ENCODE measurements around the gene NDUFC1.

NDUFC1 gene

DNA sequence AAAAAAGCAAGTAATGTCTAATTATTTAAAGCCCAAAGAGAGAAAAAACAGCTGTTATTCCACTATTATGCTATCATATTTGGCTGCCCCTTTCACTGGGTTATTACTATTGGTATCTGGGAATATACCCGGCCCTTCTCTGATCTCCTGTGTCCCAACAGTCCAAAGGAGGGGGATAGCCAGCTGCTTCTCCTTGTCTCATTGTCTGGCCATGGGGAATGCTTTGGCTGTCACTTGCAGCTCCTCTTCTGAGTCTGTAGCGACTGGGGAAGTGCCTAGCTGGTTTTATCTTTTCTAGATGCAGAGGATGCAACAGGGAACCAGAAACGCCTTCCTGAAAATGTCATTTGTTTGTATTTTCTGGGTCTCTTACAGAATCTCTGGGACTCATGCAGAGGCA, 56.1 kb downstream of the NDUFC1 start:
- no peak for DNase-seq

GRCh38 chr4:139245590-139245989, 56.7 kb downstream of the NDUFC1 start:
- no peak for DNase-seq

DNA sequence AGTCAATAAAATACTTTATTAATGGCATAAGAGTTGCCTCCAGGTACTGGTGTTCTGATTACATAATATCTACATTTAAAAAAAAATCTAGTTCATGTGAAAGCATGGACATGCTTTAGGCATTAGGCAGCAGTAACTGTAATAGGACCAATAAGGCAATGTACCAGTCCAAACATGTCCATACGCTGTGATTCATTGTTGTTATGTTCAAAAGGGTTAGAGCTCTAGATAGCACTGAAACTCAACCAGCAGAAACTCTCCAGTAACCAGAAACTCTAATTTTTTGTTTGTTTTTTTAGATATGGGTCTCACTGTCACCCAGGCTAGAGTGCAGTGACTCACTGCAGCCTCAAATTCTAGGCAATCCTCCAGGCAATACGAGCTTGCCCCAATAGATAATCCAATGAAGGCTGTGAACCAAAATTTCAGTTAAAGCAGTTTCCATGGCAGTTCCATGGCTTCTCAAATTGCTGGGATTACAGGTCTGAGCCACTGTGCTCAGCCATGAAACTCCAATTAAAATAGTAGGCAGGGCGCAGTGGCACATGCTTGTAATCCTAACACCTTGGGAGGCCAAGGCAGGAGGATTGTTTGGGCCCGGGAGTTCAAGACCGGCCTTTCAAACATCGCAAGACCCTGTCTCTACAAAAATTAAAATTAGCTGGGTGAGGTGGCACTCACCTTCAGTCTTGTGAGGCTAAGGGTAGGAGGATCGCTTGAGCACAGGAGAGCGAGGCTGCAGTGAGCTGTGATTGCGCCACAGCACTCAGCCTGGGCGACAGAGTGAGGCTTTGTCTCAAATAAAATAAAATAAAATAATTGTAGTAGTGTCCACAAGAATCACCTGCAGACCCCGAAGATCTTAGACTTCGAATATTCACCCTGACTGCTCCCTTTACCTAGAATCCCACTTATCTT, 58.6 kb downstream of the NDUFC1 start:
- no peak for DNase-seq

GRCh38 chr4:139242511-139243051, 59.7 kb downstream of the NDUFC1 start:
- DNase-seq, result no peak

DNA sequence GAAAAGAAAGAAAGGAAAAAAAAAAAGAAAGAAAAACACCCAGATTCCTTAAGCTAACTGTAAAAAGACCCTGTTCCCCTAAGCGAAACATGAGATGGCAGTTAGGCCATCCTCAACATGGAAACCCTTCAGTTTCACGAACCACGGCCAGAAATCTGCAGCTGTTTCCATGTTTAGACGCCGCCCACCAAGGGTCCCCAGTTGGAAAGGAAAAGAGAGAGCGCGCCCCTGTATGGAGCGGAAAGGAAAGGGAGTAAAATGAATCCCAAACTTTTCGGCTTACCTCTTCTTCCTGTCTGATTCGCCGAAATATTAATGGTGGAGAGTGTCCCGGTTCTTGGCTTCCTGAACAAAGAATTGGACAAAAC, 60.5 kb downstream of the NDUFC1 start:
- DNase-seq, result no peak

- DNase-seq, result no peak
These were observed 61.0 kb downstream of the NDUFC1 start for GRCh38 chr4:139241086-139241783.

Measured in activated T-cell treated with anti-CD3 and anti-CD28 coated beads, Interleukin-2, amount 50 U/mL, for 1 hour (primary cell).